ENCODE results near the gene CCDC3.

Gene CCDC3

DNA sequence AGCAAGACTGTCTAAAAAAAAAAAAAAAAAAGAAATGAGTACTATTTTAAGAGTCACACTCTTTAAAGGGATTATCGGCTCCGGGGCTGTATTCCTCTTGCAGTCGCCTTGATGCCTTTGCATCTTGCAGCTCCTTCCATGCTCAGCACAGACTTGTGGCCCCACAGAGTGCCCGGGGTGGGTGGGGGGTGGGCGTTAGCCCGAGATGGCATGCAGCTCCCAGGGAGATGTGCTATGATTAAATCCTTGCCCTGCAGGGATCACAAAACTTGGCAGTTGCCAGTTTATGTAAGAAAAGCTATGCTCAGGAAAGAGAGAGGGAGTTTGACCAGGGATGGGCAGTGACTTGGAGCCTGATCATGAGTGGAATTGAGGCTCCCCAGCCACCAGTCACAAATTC, 81.9 kb downstream of the CCDC3 start:
- Histone ChIP-seq H3K27me3 (ENCODE audit: low read depth, low read length) (no peaks in the 10 kb centered on the region), H3K4me3 (ENCODE audit: low read depth in 1 of 2, low read length in 2 of 2) (no peak overlapping the region), H3K36me3 (ENCODE audit: control insufficient read depth in 1 of 2, insufficient read depth in 2 of 2, low read length in 2 of 2) (no peaks in the 10 kb centered on the region), H3K9me3 (ENCODE audit: control insufficient read depth in 1 of 2, low read length in 2 of 2) (no peaks in the 10 kb centered on the region), H3K4me1 (ENCODE audit: control insufficient read depth in 1 of 2, insufficient read depth in 2 of 2, low read length in 2 of 2) (no peaks in the 10 kb centered on the region), H3K27ac (ENCODE audit: low read length) (no peak overlapping the region)

DNA sequence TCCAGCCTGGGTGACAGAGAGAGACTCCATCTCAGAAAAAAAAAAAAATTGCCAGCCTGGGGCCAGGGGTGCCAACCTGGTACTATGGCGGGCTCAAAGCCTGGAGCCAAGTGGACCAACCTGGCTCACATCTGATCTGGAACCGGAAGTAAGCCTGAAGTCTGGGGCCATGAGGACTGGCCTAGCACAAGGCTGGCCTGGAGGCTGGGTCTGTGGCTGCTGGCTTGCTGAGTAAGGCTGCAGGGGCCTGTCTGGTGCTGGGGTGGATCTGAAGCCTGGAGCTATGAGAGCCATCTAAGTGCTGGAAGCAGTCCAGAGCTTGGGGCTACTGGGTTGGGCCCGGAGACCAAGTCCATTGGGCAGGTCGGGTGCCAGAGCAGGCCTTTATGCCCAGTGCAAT, 84.9 kb downstream of the CCDC3 start:
- no peaks in the 10 kb centered on the region for H3K4me1 ChIP-seq (ENCODE audit: control insufficient read depth in 1 of 2, insufficient read depth in 2 of 2, low read length in 2 of 2)
- no peaks in the 10 kb centered on the region for H3K27me3 ChIP-seq (ENCODE audit: low read depth, low read length)
- no peaks in the 10 kb centered on the region for H3K36me3 ChIP-seq (ENCODE audit: control insufficient read depth in 1 of 2, insufficient read depth in 2 of 2, low read length in 2 of 2)
- H3K4me3 ChIP-seq (ENCODE audit: low read depth in 1 of 2, low read length in 2 of 2): no peak overlapping the region
- H3K27ac ChIP-seq (ENCODE audit: low read length): no peak overlapping the region
- H3K9me3 ChIP-seq (ENCODE audit: control insufficient read depth in 1 of 2, low read length in 2 of 2): peaks cover 0 to 3% of the 10 kb centered on the region in 2 donors

DNA sequence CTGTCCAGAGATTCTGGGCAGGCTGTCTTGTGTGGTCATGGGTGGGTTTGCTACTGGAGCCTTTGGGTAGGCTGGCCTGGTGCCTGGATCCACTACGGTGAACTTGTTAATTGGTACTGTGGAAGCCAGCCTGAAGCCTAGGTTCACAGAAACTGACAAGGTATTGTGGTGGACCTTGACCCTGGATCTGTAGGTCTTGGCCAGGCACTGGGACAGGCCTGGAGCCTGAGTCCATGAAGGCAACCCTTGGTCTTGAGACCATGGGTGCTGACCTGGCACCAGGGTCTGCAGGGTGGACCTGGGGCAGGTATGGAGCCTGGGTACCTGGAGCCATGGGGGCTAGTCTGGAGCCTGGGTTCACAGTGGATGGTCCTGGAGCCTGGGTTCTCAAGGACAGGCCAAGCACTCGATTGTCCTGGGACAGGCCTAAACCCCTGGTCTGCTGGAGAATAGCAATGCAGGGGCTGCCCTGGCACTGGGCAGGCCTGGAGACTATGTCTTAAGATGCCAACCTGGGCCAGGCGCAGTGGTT, 85.8 kb downstream of the CCDC3 start:
- Histone ChIP-seq H3K27ac (ENCODE audit: low read length) (no peak overlapping the region), H3K4me3 (ENCODE audit: low read depth in 1 of 2, low read length in 2 of 2) (no peak overlapping the region), H3K27me3 (ENCODE audit: low read depth, low read length) (no peaks in the 10 kb centered on the region), H3K4me1 (ENCODE audit: control insufficient read depth in 1 of 2, insufficient read depth in 2 of 2, low read length in 2 of 2) (no peaks in the 10 kb centered on the region), H3K9me3 (ENCODE audit: control insufficient read depth in 1 of 2, low read length in 2 of 2) (peaks cover 0 to 3% of the 10 kb centered on the region in 2 donors), H3K36me3 (ENCODE audit: control insufficient read depth in 1 of 2, insufficient read depth in 2 of 2, low read length in 2 of 2) (no peaks in the 10 kb centered on the region)

DNA sequence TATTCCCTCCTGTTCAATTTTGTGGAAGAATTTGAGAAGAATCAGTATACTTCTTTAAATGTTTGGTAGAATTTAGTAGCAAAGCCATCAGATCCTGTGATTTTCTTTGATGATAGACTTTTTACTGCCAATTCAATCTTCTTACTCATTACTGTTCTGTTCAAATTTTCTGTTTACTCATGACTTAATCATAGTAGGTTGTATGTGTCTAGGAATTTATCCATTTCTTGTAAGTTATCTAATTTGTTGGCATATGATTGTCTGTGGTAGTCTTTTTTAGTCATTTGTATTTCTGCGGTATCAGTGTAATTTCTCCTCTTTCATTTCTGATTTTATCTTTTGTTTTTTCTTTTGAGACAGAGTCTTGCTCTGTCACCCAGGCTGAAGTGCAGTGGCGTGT, 87.4 kb downstream of the CCDC3 start:
- Histone ChIP-seq H3K27ac (ENCODE audit: low read length) (no peak overlapping the region), H3K4me1 (ENCODE audit: control insufficient read depth in 1 of 2, insufficient read depth in 2 of 2, low read length in 2 of 2) (no peaks in the 10 kb centered on the region), H3K36me3 (ENCODE audit: control insufficient read depth in 1 of 2, insufficient read depth in 2 of 2, low read length in 2 of 2) (no peaks in the 10 kb centered on the region), H3K9me3 (ENCODE audit: control insufficient read depth in 1 of 2, low read length in 2 of 2) (peaks cover 0 to 3% of the 10 kb centered on the region in 2 donors), H3K27me3 (ENCODE audit: low read depth, low read length) (no peaks in the 10 kb centered on the region), H3K4me3 (ENCODE audit: low read depth in 1 of 2, low read length in 2 of 2) (no peak overlapping the region)

DNA sequence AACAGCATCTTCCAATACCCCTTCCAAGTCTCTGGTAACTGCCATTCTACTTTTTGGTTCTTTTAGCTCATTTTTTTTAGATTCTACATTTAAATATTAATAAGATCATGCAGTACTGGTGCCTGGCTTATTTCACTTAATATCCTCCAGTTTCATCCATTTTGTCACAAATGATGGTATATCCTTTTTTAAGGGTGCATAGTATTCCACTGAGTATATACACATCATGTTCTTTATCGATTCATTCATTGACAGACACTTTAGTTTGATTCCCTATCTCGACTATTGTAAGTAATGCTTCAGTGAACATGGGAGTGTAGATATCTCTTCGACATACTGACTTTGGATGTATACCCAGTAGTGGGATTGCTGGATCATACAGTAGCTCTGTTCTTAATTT, 89.7 kb downstream of the CCDC3 start:
- Histone ChIP-seq H3K4me1 (ENCODE audit: control insufficient read depth in 1 of 2, insufficient read depth in 2 of 2, low read length in 2 of 2) (no peaks in the 10 kb centered on the region), H3K9me3 (ENCODE audit: control insufficient read depth in 1 of 2, low read length in 2 of 2) (peaks cover 0 to 3% of the 10 kb centered on the region in 2 donors), H3K4me3 (ENCODE audit: low read depth in 1 of 2, low read length in 2 of 2) (no peak overlapping the region), H3K36me3 (ENCODE audit: control insufficient read depth in 1 of 2, insufficient read depth in 2 of 2, low read length in 2 of 2) (no peaks in the 10 kb centered on the region), H3K27me3 (ENCODE audit: low read depth, low read length) (no peaks in the 10 kb centered on the region), H3K27ac (ENCODE audit: low read length) (no peak overlapping the region)

DNA sequence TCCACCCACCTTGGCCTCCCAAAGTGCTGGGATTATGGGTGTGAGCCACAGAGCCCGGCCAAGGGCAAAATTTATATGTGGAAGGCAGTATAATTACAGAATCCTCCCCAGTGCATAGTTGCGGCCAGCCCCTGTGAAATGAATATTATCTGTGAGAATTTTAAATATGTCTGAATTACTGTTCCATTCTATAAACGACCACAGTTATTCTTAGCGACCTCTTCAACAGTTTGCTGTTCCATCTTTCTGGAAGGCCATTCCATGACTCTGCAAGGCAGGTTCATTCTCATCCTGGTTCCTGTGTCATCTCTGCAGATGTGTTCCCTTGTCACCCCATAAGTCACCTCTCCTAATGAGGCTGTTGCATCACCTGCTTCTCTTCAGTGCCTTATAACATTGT, 90.7 kb downstream of the CCDC3 start:
- H3K36me3 ChIP-seq (ENCODE audit: control insufficient read depth in 1 of 2, insufficient read depth in 2 of 2, low read length in 2 of 2): no peaks in the 10 kb centered on the region
- H3K27ac ChIP-seq (ENCODE audit: low read length): no peak overlapping the region

DNA sequence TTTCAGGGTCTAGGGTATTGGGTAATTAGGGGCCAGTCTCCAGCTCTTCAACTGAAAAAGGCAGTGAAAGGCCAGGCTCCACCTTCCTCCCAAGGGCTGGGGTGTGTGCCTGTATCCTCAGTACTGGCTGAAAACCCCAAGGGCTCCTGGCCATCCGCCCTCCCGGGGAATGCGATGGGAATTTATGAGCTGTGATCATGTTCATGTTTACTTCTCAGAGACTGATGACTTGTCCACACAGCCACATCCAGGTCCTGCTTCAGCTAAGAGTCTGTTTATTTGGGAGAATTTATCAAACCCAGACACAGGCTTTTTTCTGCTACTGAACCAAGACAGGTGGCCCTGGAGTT, 91.7 kb downstream of the CCDC3 start:
- H3K27ac ChIP-seq (ENCODE audit: low read length): no peak overlapping the region
- H3K4me1 ChIP-seq (ENCODE audit: control insufficient read depth in 1 of 2, insufficient read depth in 2 of 2, low read length in 2 of 2): no peaks in the 10 kb centered on the region
- H3K36me3 ChIP-seq (ENCODE audit: control insufficient read depth in 1 of 2, insufficient read depth in 2 of 2, low read length in 2 of 2): no peaks in the 10 kb centered on the region
- peaks cover 0 to 3% of the 10 kb centered on the region in 2 donors for H3K9me3 ChIP-seq (ENCODE audit: control insufficient read depth in 1 of 2, low read length in 2 of 2)
- no peaks in the 10 kb centered on the region for H3K27me3 ChIP-seq (ENCODE audit: low read depth, low read length)
- no peak overlapping the region for H3K4me3 ChIP-seq (ENCODE audit: low read depth in 1 of 2, low read length in 2 of 2)

More for the DNA sequence above, 90.7 kb downstream of the CCDC3 start:
- Histone ChIP-seq H3K4me1 (ENCODE audit: control insufficient read depth in 1 of 2, insufficient read depth in 2 of 2, low read length in 2 of 2) (no peaks in the 10 kb centered on the region), H3K27me3 (ENCODE audit: low read depth, low read length) (no peaks in the 10 kb centered on the region), H3K9me3 (ENCODE audit: control insufficient read depth in 1 of 2, low read length in 2 of 2) (peaks cover 0 to 3% of the 10 kb centered on the region in 2 donors), H3K4me3 (ENCODE audit: low read depth in 1 of 2, low read length in 2 of 2) (no peak overlapping the region)

DNA sequence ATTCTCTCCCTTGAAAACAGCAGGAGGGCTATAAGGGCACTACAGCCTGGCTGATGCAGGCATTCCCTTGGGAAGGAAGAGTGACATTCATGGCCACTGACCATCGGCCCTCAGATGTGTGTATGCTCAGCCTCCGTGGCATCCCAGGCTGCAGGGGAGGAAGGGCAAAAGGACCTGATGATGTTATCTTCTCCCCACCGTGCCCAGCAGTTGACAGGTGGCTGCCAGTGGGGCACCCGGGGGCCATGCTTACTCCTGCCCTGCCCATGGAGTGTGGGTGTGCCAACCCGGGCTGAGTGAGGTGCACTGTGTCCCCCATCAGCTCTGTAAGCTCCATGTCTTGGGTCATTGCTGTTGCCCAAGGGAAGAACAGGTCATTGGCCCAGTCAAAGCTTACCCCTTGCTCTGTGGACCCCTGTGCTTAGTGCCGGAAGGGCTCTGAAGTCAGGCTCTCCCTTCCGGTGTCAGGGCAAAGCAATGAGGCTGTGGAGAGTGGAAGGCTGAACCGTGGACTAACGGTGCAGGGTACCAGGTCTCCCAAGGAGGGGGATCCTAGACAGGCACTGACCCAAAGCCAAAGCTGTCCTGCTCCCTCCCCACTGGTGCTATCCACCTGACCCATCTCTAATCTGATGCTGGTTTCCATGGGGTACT, 92.2 kb downstream of the CCDC3 start:
- no peak overlapping the region for H3K27ac ChIP-seq (ENCODE audit: low read length)
- H3K36me3 ChIP-seq (ENCODE audit: control insufficient read depth in 1 of 2, insufficient read depth in 2 of 2, low read length in 2 of 2): no peaks in the 10 kb centered on the region
- H3K4me3 ChIP-seq (ENCODE audit: low read depth in 1 of 2, low read length in 2 of 2): no peak overlapping the region
- H3K27me3 ChIP-seq (ENCODE audit: low read depth, low read length): no peaks in the 10 kb centered on the region
- peaks cover 0 to 3% of the 10 kb centered on the region in 2 donors for H3K9me3 ChIP-seq (ENCODE audit: control insufficient read depth in 1 of 2, low read length in 2 of 2)
- H3K4me1 ChIP-seq (ENCODE audit: control insufficient read depth in 1 of 2, insufficient read depth in 2 of 2, low read length in 2 of 2): no peaks in the 10 kb centered on the region

DNA sequence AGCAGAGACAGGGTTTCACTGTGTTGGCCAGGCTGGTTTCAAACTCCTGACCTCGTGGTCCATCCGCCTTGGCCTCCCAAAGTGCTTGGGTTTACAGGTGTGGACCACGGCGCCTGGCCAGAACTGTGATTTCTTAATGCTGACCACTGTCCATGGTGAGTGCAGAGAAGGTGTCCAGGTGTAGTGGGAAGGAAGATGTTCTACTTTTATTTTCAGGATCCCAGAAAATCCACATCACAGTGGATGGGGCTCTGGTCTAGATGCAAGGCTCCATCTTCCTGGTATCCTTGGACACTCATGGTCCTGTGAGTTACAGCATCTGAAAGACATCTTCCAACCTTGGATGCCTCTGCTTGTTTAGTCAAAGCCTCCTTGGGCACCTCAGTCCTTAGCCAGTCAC, 92.7 kb downstream of the CCDC3 start:
- Histone ChIP-seq H3K4me3 (ENCODE audit: low read depth in 1 of 2, low read length in 2 of 2) (no peak overlapping the region), H3K9me3 (ENCODE audit: control insufficient read depth in 1 of 2, low read length in 2 of 2) (peaks cover 0 to 3% of the 10 kb centered on the region in 2 donors), H3K4me1 (ENCODE audit: control insufficient read depth in 1 of 2, insufficient read depth in 2 of 2, low read length in 2 of 2) (no peaks in the 10 kb centered on the region), H3K27me3 (ENCODE audit: low read depth, low read length) (no peaks in the 10 kb centered on the region), H3K36me3 (ENCODE audit: control insufficient read depth in 1 of 2, insufficient read depth in 2 of 2, low read length in 2 of 2) (no peaks in the 10 kb centered on the region), H3K27ac (ENCODE audit: low read length) (no peak overlapping the region)

DNA sequence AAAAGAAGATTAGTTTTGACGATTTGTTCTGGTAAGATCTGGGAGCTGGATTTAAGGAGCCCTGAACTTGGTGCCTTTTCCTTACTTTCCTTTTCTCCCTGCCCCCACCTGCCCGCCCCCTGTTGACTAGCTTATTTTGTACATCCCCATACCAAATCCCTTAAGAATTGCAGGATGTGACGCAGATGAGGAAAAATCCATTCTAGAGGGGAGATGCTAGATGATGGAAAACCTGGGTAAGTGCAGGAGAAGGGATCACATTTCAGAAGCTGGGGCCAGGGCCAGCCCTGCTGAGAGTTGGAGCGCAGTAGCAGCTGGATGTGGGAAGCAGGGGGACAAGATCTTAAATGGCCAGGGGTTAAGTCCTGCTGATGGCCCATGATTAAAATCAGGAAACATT, 93.9 kb downstream of the CCDC3 start:
- Histone ChIP-seq H3K4me1 (ENCODE audit: control insufficient read depth in 1 of 2, insufficient read depth in 2 of 2, low read length in 2 of 2) (no peaks in the 10 kb centered on the region), H3K36me3 (ENCODE audit: control insufficient read depth in 1 of 2, insufficient read depth in 2 of 2, low read length in 2 of 2) (no peaks in the 10 kb centered on the region)

DNA sequence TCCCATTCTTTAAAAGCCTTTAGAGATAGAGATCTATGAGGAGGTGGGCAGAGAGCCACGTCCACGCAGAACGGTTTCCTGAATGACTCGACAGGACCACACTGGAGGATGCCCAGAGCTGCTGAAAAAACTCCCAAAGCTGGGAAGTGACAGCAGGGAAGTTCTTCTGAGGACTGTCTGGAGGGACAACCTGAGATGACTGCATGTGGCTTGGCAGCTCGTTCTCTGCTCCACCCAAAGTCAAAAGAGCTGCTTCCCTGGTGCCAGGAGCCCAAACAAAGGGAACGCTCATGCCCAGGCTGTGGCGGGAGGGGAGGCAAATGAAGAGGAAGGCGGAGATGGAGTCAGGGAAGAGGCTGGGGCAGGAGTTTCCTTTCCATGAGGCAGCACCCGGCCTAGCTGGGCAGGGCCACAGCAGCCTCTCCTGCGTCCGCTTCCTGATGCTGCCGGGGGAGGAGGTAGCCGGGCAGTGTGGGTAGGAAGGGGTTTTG, 95.4 kb downstream of the CCDC3 start:
- Histone ChIP-seq H3K27me3 (ENCODE audit: low read depth, low read length) (no peaks in the 10 kb centered on the region), H3K4me1 (ENCODE audit: control insufficient read depth in 1 of 2, insufficient read depth in 2 of 2, low read length in 2 of 2) (no peaks in the 10 kb centered on the region), H3K4me3 (ENCODE audit: low read depth in 1 of 2, low read length in 2 of 2) (no peak overlapping the region), H3K36me3 (ENCODE audit: control insufficient read depth in 1 of 2, insufficient read depth in 2 of 2, low read length in 2 of 2) (no peaks in the 10 kb centered on the region), H3K9me3 (ENCODE audit: control insufficient read depth in 1 of 2, low read length in 2 of 2) (no peaks in the 10 kb centered on the region), H3K27ac (ENCODE audit: low read length) (no peak overlapping the region)

More for the DNA sequence above, 93.9 kb downstream of the CCDC3 start:
- H3K27me3 ChIP-seq (ENCODE audit: low read depth, low read length): no peaks in the 10 kb centered on the region
- no peak overlapping the region for H3K4me3 ChIP-seq (ENCODE audit: low read depth in 1 of 2, low read length in 2 of 2)
- peaks cover 0 to 3% of the 10 kb centered on the region in 2 donors for H3K9me3 ChIP-seq (ENCODE audit: control insufficient read depth in 1 of 2, low read length in 2 of 2)
- H3K27ac ChIP-seq (ENCODE audit: low read length): no peak overlapping the region

DNA sequence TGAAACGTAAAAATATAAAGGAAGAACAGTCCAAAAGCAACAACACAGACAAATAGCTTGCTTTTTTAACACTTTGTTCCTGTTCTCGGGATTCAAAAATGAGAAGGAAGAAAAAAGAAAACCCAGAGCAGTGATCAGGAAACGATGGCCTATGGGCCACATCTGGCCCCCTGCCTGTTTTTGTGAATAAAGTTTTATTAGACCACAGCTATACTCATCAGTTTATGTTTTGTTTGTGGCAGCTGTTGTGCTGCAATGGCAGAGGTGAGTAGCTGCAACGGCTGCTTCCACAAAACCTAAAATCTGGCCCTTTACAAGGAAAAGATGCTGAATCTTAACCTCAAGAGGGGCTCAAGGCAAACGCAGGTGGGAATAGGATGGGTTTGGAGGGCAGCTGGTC, 96.4 kb downstream of the CCDC3 start:
- Histone ChIP-seq H3K27ac (ENCODE audit: low read length) (no peak overlapping the region), H3K4me3 (ENCODE audit: low read depth in 1 of 2, low read length in 2 of 2) (no peak overlapping the region), H3K4me1 (ENCODE audit: control insufficient read depth in 1 of 2, insufficient read depth in 2 of 2, low read length in 2 of 2) (no peaks in the 10 kb centered on the region), H3K27me3 (ENCODE audit: low read depth, low read length) (no peaks in the 10 kb centered on the region), H3K36me3 (ENCODE audit: control insufficient read depth in 1 of 2, insufficient read depth in 2 of 2, low read length in 2 of 2) (no peaks in the 10 kb centered on the region), H3K9me3 (ENCODE audit: control insufficient read depth in 1 of 2, low read length in 2 of 2) (no peaks in the 10 kb centered on the region)

Measured in muscle layer of duodenum (tissue), 2 donors.